ENCODE measurements around the gene RNF151.

RNF151 gene

DNA sequence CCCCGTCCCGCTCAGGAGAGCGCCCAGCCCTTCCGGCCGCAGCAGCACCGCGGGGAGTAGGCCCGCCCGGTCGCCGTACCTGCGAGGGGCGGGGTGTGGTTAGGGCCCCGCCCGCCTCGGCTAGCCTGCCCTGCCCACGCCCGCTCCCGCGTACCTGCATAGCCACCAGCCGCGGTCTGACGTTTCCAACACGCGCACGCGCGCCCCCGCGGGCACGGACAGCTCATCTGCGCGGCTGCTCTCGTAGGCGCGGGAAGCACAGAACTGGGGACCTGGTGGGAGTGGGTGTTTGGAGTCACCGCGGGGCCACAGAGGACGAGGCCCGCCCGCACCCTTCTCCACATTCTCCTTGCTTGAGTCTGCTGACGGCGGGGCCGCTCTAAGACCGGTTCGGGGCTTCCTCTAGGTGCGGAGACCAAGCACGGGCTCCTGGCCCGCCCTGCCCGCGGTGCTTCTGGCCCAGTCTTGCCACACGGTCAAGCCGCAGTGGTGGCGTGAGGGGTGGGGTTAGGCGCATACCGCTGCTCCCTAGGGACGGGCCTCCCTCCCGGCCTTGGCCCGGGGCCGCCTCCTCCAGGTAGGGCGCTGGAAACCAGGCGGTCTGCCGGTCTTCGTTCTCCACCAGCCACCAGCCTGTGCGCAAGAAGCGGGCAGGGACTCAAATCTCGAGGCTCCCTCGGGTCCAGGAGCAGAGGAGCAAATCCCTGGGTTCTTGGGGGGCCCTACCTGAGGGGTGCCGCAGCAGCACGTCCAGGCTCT is 12.8 kb downstream of the RNF151 start:
- no peak for DNase-seq (ENCODE audit: low read depth)
- TF ChIP-seq, protein P1, sequence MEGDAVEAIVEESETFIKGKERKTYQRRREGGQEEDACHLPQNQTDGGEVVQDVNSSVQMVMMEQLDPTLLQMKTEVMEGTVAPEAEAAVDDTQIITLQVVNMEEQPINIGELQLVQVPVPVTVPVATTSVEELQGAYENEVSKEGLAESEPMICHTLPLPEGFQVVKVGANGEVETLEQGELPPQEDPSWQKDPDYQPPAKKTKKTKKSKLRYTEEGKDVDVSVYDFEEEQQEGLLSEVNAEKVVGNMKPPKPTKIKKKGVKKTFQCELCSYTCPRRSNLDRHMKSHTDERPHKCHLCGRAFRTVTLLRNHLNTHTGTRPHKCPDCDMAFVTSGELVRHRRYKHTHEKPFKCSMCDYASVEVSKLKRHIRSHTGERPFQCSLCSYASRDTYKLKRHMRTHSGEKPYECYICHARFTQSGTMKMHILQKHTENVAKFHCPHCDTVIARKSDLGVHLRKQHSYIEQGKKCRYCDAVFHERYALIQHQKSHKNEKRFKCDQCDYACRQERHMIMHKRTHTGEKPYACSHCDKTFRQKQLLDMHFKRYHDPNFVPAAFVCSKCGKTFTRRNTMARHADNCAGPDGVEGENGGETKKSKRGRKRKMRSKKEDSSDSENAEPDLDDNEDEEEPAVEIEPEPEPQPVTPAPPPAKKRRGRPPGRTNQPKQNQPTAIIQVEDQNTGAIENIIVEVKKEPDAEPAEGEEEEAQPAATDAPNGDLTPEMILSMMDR (conservative IDR thresholded peaks at IDR 0.05; ENCODE audit: low read length): no peak
- no peak overlapping the region for H3K4me3 ChIP-seq (ENCODE audit: low read length)

DNA sequence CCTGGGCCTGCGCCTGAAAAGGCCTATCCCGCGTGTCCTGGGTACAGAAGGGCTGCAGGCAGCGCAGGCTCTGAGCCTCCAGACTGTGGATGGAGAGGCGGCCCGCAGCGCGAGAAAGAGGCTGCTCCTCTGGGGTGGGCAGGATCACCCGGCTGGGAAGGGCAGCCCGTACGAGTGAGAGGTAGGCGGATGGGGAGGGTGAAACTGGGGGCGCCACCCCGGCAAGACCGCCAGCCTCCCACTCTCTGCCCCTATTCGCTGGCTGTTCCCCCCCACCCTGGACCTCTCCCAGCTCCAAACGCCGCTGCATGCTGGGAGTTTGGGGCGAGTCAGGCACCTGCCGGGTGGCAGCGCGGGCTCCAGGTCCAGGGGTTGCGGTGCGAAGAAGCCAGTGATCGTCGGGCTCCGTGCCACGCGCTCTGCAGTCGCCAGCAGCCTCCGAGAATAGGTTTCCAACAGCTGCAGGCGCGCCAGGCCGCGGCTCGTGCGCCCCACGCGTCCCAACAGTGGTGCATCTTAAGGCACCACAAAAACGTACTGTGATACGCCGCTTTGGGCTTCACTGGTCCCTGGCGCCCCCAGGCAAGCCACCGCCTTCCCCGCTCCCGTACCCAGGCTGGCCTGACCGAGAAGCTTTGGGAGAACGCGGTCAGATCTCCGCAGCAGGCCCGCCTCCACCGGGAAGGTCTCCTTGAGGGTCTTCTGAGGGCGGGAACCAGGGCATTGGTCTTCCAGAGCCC is 13.5 kb downstream of the RNF151 start:
- no peak for DNase-seq (ENCODE audit: low read depth)
- TF ChIP-seq, protein P1 (conservative IDR thresholded peaks at IDR 0.05; ENCODE audit: low read length): no peak
- H3K4me3 ChIP-seq (ENCODE audit: low read length): no peak overlapping the region

DNA sequence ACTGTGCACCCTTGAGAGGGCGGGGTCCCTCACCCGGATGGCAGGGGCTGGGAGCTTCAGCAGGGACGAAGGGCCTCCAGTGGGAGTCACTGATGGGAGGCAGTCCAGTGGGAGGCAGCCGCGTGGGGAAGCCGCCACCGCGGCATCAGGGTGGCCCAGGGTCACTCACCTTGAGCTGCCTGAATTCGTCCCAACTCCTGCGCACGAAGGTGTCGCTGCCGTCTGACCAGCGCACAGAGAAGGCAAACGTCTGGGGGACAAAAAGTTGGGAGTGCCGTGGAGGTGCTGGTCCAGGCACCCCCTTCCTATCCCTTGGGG is 14.1 kb downstream of the RNF151 start:
- H3K4me3 ChIP-seq (ENCODE audit: low read length): no peak overlapping the region
- no peak for DNase-seq (ENCODE audit: low read depth)

DNA sequence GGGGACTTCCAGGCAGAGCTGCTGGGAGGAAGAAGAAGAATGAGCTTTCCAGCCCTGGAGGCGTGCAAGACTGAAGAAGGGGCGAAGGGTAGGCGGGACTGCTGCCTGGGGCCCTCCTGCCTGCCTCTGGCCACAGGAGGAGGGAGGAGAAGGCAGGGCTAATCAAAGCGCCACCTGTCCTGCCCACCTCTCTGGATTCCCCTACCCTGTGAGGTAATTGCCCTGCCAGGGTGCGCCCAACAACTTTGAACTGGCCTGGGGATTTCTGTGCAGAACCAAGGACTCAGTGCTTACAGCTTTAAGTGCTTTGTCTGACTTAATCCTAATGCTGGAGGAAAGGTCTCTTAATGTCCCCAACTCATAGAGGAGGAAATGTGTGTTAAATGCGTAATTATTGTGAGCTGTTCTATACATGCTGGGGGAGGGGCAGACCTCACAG is 14.8 kb downstream of the RNF151 start, which contains the start of gene NOXO1:
NOXO1 (minus strand) TSS at position 72 of the 439 bp plus-strand sequence. CDS start 290 bp downstream, outside the sequence.
- no peak for DNase-seq (ENCODE audit: low read depth)
- H3K4me3 ChIP-seq (ENCODE audit: low read length): no peak within 1 kb of the TSS
- TF ChIP-seq, protein P1 (conservative IDR thresholded peaks at IDR 0.05; ENCODE audit: low read length): no peak

More for the DNA sequence above, 14.1 kb downstream of the RNF151 start:
- TF ChIP-seq, protein P1 (conservative IDR thresholded peaks at IDR 0.05; ENCODE audit: low read length): no peak

DNA sequence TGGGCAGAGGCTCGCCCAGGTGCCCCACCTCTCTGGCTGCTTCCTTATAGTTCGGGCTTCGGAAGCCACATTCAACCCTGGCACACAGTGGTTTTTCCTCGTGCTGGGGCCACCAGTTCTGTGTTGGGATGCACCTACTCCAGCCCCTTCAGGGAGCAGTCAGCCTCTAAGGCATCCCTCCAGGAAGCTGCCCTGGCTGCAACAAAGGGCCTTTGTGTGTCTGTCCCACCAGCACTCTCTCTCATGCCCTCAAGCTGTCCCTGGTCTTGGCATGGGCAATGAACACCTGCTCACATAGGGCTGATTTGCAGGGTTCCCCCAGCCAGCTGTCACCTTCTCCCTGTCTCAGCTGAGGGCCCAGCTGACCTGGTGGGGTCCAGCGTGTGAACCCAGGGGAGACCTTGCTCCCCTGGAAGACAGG is 15.4 kb downstream of the RNF151 start:
- DNase-seq (ENCODE audit: low read depth): no peak
- TF ChIP-seq, protein P1 (conservative IDR thresholded peaks at IDR 0.05; ENCODE audit: low read length): no peak

DNA sequence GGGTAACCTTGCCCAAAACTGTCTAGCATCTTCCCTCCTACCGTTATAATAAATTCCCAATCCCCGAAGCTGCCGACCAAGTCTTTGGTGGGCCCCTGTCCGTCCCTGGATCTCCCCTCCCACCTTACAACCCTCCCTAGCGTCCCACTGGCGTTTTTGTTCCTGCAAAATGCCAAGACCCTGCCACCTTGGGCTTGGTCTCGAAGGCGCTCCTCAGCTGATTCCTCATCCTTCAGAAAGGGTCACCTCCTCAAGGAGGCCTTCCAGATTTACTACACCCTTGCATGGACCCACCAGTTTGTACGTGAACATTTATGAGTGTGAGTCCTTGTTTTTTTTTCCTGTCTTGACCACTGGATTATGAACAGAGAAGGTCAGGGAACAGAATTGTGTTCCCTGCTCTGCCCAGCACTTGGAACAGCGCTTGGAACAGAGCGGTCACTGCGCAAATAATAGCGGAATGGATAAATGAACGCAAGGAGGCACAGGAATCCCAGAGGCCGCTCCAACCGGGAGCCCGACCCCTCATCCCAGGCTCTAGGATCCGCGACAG is 16.4 kb downstream of the RNF151 start:
- DNase-seq (ENCODE audit: low read depth): no peak
- TF ChIP-seq, protein P1 (conservative IDR thresholded peaks at IDR 0.05; ENCODE audit: low read length): no peak; the same call in 1 of the 2 replicates
- H3K4me3 ChIP-seq (ENCODE audit: low read length): peak overlapping the region; percentile 63

More for the DNA sequence above, 15.4 kb downstream of the RNF151 start:
- no peak overlapping the region for H3K4me3 ChIP-seq (ENCODE audit: low read length)

Data from AG10803 (cell line).